ENCODE data around the gene EFCAB12. TPM values are rescaled to one million over a fixed set of nuclear protein-coding genes. Genes with fewer than 3 reads are reported as not detected.

Gene EFCAB12
- total and polyA plus RNA-seq, 2 of the 13 experiments (the other 11 are each of a cell fraction or from before 2014, with no cell fraction given) = 0.31 to 2.4 TPM

GRCh38 chr3:129432671-129433070, 4.2 kb upstream of the EFCAB12 start (continued):
- TF ChIP-seq SP2 (CRISPR knock-in tag; IDR thresholded peaks at IDR 0.05) (no peak), SNAPC5 (CRISPR knock-in tag; IDR thresholded peaks at IDR 0.05; ENCODE audit: borderline replicate concordance) (no peak), ZNF280B (CRISPR knock-in tag; IDR thresholded peaks at IDR 0.05; ENCODE audit: borderline replicate concordance) (no peak), ZFP41 (CRISPR knock-in tag; IDR thresholded peaks at IDR 0.05; ENCODE audit: borderline replicate concordance) (no peak), ZNF296 (CRISPR knock-in tag; conservative IDR thresholded peaks at IDR 0.05) (no peak), ZNF780A (CRISPR knock-in tag; IDR thresholded peaks at IDR 0.05) (no peak)

- H3K4me2 ChIP-seq (ENCODE audit: low read depth, low read length) = no peak overlapping the region
- TF ChIP-seq ZBTB33 (CRISPR knock-in tag; IDR thresholded peaks at IDR 0.05) = peak; percentile 71; the same call in 1 of the 2 replicates
- no peak for TF ChIP-seq DPF2 (CRISPR knock-in tag; IDR thresholded peaks at IDR 0.05; ENCODE audit: borderline replicate concordance, low read depth)
- H3K9me3 ChIP-seq (ENCODE audit: low read length) = no peaks in the 10 kb centered on the region
- DNase-seq (ENCODE audit: low spot score) (no peak), FAIRE-seq (no peak), ATAC-seq (no peak)
- 81% methylated on average over 5 of the region's 7 CpGs for WGBS (ENCODE audit: low lambda C conversion rate)
- intact Hi-C loops (cut with micrococcal nuclease; ENCODE audit: unreplicated experiment) (no loop called here), in situ Hi-C loops (cut with HindIII; ENCODE audit: extremely low pct_ligation_motif_present, low pct_unique_long_range_greater_than_20kb) (no loop called here)
- no peak overlapping the region for H3K4me3 ChIP-seq (replicated peaks in 1 of 3; ENCODE audit: insufficient read depth in 1 of 3, low read depth in 2 of 3, low read length in 3 of 3)
- peaks cover 7 to 41% of the 10 kb centered on the region in 2 experiments for H3K36me3 ChIP-seq (replicated peaks in 1 of 2; ENCODE audit: control insufficient read depth in 1 of 2, insufficient read depth in 2 of 2, low read length in 2 of 2)
- POLR2A ChIA-PET = no interaction called here
- CTCF ChIA-PET (ENCODE audit: low intra/inter-chr PET ratio, low total read pairs) = no interaction called here
- H3K79me2 ChIP-seq (ENCODE audit: insufficient read depth, low read length) = peaks cover 5% of the 10 kb centered on the region
- no peaks in the 10 kb centered on the region for H4K20me1 ChIP-seq (ENCODE audit: insufficient read depth, low read length)
- no TSS peak for BruUV-seq (replicated peaks)
- H3K27ac ChIP-seq (ENCODE audit: extremely low read length, insufficient read depth, low read length) = no peak overlapping the region
- H3K27me3 ChIP-seq (ENCODE audit: control insufficient read depth in 1 of 2, insufficient read depth in 2 of 2, low read length in 2 of 2) = peaks cover 0 to 4% of the 10 kb centered on the region in 2 experiments; a peak in 2 of 5 replicates
- H3K9ac ChIP-seq (ENCODE audit: insufficient read depth, low read depth, low read length) = no peak overlapping the region
- no peak overlapping the region for H2AFZ ChIP-seq (ENCODE audit: low read length)
- peaks cover 60% of the 10 kb centered on the region for H3K4me1 ChIP-seq (ENCODE audit: insufficient read depth, low read length)
These were observed 3.6 kb upstream of the EFCAB12 start for GRCh38 chr3:129432036-129432435.

Data from HepG2 (cell line).